ENCODE results near the gene TIE1. TPM values are rescaled to one million over a fixed set of nuclear protein-coding genes. Genes with fewer than 3 reads are reported as not detected.

TIE1 gene
- total and polyA plus RNA-seq, 2 of the 13 experiments (the other 11 are each of a cell fraction or from before 2014, with no cell fraction given), result 0.58 to 0.84 TPM

DNA sequence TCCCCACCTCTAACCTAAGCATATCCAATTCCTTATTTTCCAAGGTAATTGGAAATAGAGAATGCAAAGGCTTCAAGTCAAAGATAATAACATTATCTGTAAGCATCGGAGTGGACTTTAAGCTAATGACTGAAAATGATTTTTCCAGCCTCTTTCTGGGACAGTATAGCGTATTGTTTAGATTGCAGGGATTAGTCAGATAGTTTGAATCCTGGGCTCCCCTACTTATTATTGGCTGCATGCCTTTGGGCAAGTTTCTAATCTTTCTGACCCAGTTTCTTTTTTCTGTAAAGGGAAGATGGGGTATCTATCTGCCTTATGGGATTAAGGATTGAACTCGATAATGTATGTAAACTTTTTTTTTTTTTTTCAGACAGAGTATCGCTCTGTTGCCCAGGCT, 56.5 kb downstream of the TIE1 start:
- peaks cover 29% of the 10 kb centered on the region for H3K79me2 ChIP-seq (ENCODE audit: insufficient read depth, low read length)
- H3K4me1 ChIP-seq (ENCODE audit: insufficient read depth, low read length), result peaks cover 55% of the 10 kb centered on the region
- intact Hi-C loops (cut with micrococcal nuclease; ENCODE audit: unreplicated experiment), result no loop called here
- no peak overlapping the region for H2AFZ ChIP-seq (ENCODE audit: low read length)
- H3K9me3 ChIP-seq (ENCODE audit: low read length), result no peaks in the 10 kb centered on the region
- H3K27ac ChIP-seq (ENCODE audit: extremely low read length, insufficient read depth, low read length), result no peak overlapping the region
- no peak for DNase-seq (ENCODE audit: low spot score)
- ChIA-PET CTCF (ENCODE audit: low intra/inter-chr PET ratio, low total read pairs) (interaction anchor here (1.5 kb wide), 1 partner anchor 120 kb away, joined by 9 read pairs; no protein-coding TSS in a partner anchor), POLR2A (interaction anchor here (0.7 to 1.9 kb wide), 3 partner anchors 8 to 26 kb away, joined by 3 to 29 read pairs (median 4); no protein-coding TSS in a partner anchor)
- no peaks in the 10 kb centered on the region for H4K20me1 ChIP-seq (ENCODE audit: insufficient read depth, low read length)
- no peak for FAIRE-seq
- no peak for ATAC-seq
- no peak overlapping the region for H3K4me2 ChIP-seq (ENCODE audit: low read depth, low read length)
- no peaks in the 10 kb centered on the region; a peak in 1 of 5 replicates for H3K27me3 ChIP-seq (ENCODE audit: control insufficient read depth in 1 of 2, insufficient read depth in 2 of 2, low read length in 2 of 2)
- H3K9ac ChIP-seq (ENCODE audit: insufficient read depth, low read depth, low read length), result no peak overlapping the region
- BruUV-seq (replicated peaks), result no TSS peak
- no peak overlapping the region for H3K4me3 ChIP-seq (replicated peaks in 1 of 3; ENCODE audit: insufficient read depth in 1 of 3, low read depth in 2 of 3, low read length in 3 of 3)
- peaks cover 9 to 24% of the 10 kb centered on the region in 2 experiments for H3K36me3 ChIP-seq (replicated peaks in 1 of 2; ENCODE audit: control insufficient read depth in 1 of 2, insufficient read depth in 2 of 2, low read length in 2 of 2)
- TF ChIP-seq SNRNP70 (IDR thresholded peaks at IDR 0.05; ENCODE audit: low read depth, low read length) (no peak), RBM22 (optimal IDR thresholded peaks at IDR 0.05; ENCODE audit: low read length) (no peak), GFI1 (CRISPR knock-in tag; IDR thresholded peaks at IDR 0.05; ENCODE audit: borderline replicate concordance) (no peak)
- TF ChIP-seq, protein P1, sequence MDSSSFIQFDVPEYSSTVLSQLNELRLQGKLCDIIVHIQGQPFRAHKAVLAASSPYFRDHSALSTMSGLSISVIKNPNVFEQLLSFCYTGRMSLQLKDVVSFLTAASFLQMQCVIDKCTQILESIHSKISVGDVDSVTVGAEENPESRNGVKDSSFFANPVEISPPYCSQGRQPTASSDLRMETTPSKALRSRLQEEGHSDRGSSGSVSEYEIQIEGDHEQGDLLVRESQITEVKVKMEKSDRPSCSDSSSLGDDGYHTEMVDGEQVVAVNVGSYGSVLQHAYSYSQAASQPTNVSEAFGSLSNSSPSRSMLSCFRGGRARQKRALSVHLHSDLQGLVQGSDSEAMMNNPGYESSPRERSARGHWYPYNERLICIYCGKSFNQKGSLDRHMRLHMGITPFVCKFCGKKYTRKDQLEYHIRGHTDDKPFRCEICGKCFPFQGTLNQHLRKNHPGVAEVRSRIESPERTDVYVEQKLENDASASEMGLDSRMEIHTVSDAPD (CRISPR knock-in tag; IDR thresholded peaks at IDR 0.05), result no peak
- 87% methylated on average over 4 of the region's 4 CpGs for WGBS (ENCODE audit: low lambda C conversion rate)
- in situ Hi-C loops (cut with HindIII; ENCODE audit: extremely low pct_ligation_motif_present, low pct_unique_long_range_greater_than_20kb), result no loop called here

DNA sequence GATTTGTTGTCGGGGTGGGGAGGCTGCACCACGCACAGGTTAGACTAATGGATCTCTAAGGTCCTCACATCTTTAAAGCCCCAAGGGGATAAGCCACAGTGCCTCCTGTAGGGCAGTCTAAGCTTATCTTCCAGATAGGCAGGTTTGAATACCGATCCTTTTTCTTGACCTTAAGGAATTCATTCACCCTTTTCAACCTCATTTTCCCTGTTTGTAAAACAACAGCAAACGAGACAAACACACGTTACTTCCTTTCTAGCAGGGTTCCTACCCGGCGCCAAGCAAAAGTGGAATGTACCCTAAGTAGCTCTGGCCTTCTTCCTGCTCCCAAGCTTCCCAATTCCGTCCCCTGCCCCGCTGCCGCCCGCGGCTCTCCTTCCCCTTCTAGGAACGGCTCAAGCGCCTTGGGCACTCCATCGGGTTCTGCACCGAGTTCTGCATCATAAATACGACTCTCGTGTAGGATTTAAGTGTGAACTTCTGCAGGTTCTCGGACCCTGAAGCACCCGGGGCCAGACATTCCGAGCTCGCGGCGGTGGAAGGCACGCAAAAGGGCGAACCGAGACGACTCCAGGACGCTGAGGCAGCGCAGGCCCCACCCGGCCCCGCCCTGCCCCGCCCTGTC, 57.5 kb downstream of the TIE1 start:
- Histone ChIP-seq H3K36me3 (replicated peaks in 1 of 2; ENCODE audit: control insufficient read depth in 1 of 2, insufficient read depth in 2 of 2, low read length in 2 of 2) (peaks cover 9 to 26% of the 10 kb centered on the region in 2 experiments), H3K4me1 (ENCODE audit: insufficient read depth, low read length) (peaks cover 60% of the 10 kb centered on the region), H3K27ac (ENCODE audit: extremely low read length, insufficient read depth, low read length) (peak overlapping the region; percentile 64), H2AFZ (ENCODE audit: low read length) (peak overlapping the region; percentile 46), H3K9me3 (ENCODE audit: low read length) (no peaks in the 10 kb centered on the region), H4K20me1 (ENCODE audit: insufficient read depth, low read length) (no peaks in the 10 kb centered on the region), H3K9ac (ENCODE audit: insufficient read depth, low read depth, low read length) (peak overlapping the region; percentile 82), H3K27me3 (ENCODE audit: control insufficient read depth in 1 of 2, insufficient read depth in 2 of 2, low read length in 2 of 2) (no peaks in the 10 kb centered on the region; a peak in 1 of 5 replicates), H3K79me2 (ENCODE audit: insufficient read depth, low read length) (peaks cover 29% of the 10 kb centered on the region), H3K4me2 (ENCODE audit: low read depth, low read length) (peak overlapping the region; percentile 98), H3K4me3 (replicated peaks in 1 of 3; ENCODE audit: insufficient read depth in 1 of 3, low read depth in 2 of 3, low read length in 3 of 3) (peak overlapping the region; percentile 92 to 97 (median 97))
- in situ Hi-C loops (cut with HindIII; ENCODE audit: extremely low pct_ligation_motif_present, low pct_unique_long_range_greater_than_20kb), result no loop called here
- ChIA-PET CTCF (ENCODE audit: low intra/inter-chr PET ratio, low total read pairs) (interaction anchor here (1.0 to 1.5 kb wide), 2 partner anchors 121 to 131 kb away, joined by 4 to 9 read pairs; no protein-coding TSS in a partner anchor), POLR2A (interaction anchor here (0.6 to 1.9 kb wide), 14 partner anchors 9 to 292 kb away, joined by 3 to 29 read pairs (median 4); partner anchors contain the start of genes C1orf210, ELOVL1, KDM4A and MED8)
- no TSS peak for BruUV-seq (replicated peaks)
- FAIRE-seq (peak; percentile 53), ATAC-seq (peak; percentile 32), DNase-seq (ENCODE audit: low spot score) (no peak)
- 1% methylated on average over 17 of the region's 33 CpGs for WGBS (ENCODE audit: low lambda C conversion rate)
- intact Hi-C loops (cut with micrococcal nuclease; ENCODE audit: unreplicated experiment), result loop anchor here (1.0 kb wide), 2 partner anchors 56 to 120 kb away; no protein-coding TSS in a partner anchor
- TF ChIP-seq, protein P2, sequence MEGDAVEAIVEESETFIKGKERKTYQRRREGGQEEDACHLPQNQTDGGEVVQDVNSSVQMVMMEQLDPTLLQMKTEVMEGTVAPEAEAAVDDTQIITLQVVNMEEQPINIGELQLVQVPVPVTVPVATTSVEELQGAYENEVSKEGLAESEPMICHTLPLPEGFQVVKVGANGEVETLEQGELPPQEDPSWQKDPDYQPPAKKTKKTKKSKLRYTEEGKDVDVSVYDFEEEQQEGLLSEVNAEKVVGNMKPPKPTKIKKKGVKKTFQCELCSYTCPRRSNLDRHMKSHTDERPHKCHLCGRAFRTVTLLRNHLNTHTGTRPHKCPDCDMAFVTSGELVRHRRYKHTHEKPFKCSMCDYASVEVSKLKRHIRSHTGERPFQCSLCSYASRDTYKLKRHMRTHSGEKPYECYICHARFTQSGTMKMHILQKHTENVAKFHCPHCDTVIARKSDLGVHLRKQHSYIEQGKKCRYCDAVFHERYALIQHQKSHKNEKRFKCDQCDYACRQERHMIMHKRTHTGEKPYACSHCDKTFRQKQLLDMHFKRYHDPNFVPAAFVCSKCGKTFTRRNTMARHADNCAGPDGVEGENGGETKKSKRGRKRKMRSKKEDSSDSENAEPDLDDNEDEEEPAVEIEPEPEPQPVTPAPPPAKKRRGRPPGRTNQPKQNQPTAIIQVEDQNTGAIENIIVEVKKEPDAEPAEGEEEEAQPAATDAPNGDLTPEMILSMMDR (CRISPR knock-in tag; IDR thresholded peaks at IDR 0.05), result peak; percentile 63
- TF ChIP-seq MAF1 (CRISPR knock-in tag; IDR thresholded peaks at IDR 0.05; ENCODE audit: borderline replicate concordance), result peak; percentile 50; the same call in 1 of the 2 replicates
- TF ChIP-seq ZNF777 (CRISPR knock-in tag; IDR thresholded peaks at IDR 0.05), result peak; percentile 44; the same call in 1 of the 2 replicates
- peak; percentile 58 for TF ChIP-seq POLR2G (IDR thresholded peaks at IDR 0.05; ENCODE audit: low read depth, low read length)
- TF ChIP-seq GFI1 (CRISPR knock-in tag; IDR thresholded peaks at IDR 0.05; ENCODE audit: borderline replicate concordance), result 0 out of 2 replicates have a peak, but pooled peaks have one; percentile 13
- no peak for TF ChIP-seq ZNF34 (CRISPR knock-in tag; IDR thresholded peaks at IDR 0.05; ENCODE audit: borderline replicate concordance)
- TF ChIP-seq ERF (CRISPR knock-in tag; IDR thresholded peaks at IDR 0.05), result 0 out of 2 replicates have a peak, but pooled peaks have one; percentile 8
- peak; percentile 4; the same call in 1 of the 2 replicates for TF ChIP-seq ATF1 (CRISPR knock-in tag; IDR thresholded peaks at IDR 0.05)
- TF ChIP-seq, protein P3, sequence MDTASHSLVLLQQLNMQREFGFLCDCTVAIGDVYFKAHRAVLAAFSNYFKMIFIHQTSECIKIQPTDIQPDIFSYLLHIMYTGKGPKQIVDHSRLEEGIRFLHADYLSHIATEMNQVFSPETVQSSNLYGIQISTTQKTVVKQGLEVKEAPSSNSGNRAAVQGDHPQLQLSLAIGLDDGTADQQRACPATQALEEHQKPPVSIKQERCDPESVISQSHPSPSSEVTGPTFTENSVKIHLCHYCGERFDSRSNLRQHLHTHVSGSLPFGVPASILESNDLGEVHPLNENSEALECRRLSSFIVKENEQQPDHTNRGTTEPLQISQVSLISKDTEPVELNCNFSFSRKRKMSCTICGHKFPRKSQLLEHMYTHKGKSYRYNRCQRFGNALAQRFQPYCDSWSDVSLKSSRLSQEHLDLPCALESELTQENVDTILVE (CRISPR knock-in tag; IDR thresholded peaks at IDR 0.05), result 0 out of 2 replicates have a peak, but pooled peaks have one; percentile 6

Measured in HepG2 (cell line).